CD4-positive, alpha-beta T cell treated with Interleukin-2 at 100 ng/mL for 4 hours (primary cell): ENCODE results near the gene GDF11.
A peak's percentile ranks its signal among the peaks of the same experiment; 100 is the strongest.

Experiments used
- DNase-seq: peaks from one replicate; pipeline ENCODE4 v3.0.0-alpha.2; 2020; ENCODE audit warnings: low spot score

GDF11 gene

DNA sequence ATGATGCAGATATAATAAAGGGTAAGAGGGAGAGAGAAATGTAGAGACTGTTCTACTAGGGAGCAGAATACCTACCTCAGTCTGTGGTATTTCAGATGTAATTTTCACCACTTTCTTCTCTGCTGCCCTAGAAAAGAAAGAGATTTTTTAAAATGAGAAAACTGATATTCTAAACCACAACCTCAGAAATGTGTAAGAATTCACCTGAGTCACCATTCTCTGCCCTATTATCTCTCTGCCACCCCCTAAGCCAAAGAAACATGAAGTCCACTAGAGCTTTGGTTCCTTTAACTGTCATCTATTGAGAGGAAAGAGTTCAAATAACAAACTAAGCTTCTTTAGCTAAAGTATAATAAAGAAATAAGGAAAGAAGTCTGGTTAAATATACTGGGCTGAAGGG lies 53.0 kb downstream of the GDF11 start:
- DNase-seq: no peak

DNA sequence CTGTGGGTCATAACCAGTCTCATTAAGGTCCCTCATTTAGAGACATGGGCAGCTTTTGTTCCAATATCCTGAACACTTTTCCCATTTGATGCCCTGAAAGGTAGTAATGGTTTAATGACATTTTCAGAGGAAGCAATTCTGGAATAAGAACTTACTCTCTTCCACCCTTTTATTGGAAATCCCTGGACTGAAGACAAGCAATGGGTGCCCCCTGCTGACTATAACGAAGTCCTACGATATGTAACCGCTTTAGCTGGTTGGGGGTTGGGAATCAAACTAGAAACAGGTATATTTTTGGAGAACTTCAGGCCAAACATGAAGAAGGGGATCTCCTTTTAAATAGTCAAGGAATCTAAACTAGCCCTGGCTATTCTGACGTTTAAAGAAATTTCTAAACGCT lies 54.1 kb downstream of the GDF11 start:
- peak; percentile 18 for DNase-seq

DNA sequence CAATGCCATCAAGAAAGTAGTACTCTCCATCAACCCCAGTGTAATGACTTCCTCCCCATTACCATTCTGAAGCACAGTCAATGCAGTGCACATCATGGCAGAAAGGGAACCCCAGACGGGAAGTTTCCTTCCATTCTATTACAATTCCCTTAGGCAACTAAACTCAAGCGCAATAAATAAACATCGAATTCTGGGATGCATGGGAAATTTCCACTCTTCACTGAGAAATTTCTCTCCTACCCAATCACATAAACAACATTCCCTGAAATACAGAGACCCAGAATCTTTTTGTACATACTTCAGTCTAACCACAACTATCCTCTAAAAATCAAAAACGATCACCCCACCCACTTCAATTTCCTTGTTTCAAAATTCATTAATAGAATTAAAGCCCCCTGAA lies 54.6 kb downstream of the GDF11 start:
- DNase-seq: no peak
